GM12878 (cell line): ENCODE data around the gene RRP1B. TPM values are rescaled to one million over a fixed set of nuclear protein-coding genes. Genes with fewer than 3 reads are reported as not detected.

Experiments used
- ATAC-seq: fragments of 200-7000 bp; cut with Tn5 transposase; 3 replicates; pipeline ENCODE4 v1.9.1; 2020; ENCODE audit warnings: mild to moderate bottlenecking, moderate library complexity
- BruUV-seq: library from RNA; stranded (reverse); fragments of 400-500 nt; replicated peaks from 2 replicates; lab custom pipeline; 2021; lab: Mats Ljungman, UMichigan
- CTCF ChIA-PET: fragments of 300-600 bp; sonication (Branson Sonifier 250); formaldehyde crosslinking; extraction: SDS; loops from one replicate; lab custom pipeline; 2021; ENCODE audit warnings: inconsistent platforms; lab: Yijun Ruan, JAX
- POLR2A ChIA-PET: fragments of 350-600 bp; formaldehyde crosslinking; extraction: SDS; loops from one replicate; lab custom pipeline; 2021; ENCODE audit warnings: inconsistent platforms; lab: Charles Lee
- RAD21 ChIA-PET: fragments of 300-600 bp; sonication (Branson Sonifier 250); formaldehyde crosslinking; loops from one replicate; lab custom pipeline; 2023; ENCODE audit warnings: antibody characterized with exemption; ENCODE audit not compliant: unreplicated experiment; lab: Charles Lee
- SMC1A ChIA-PET: fragments of 300-600 bp; sonication (Branson Sonifier 250); formaldehyde crosslinking; loops from one replicate; lab custom pipeline; 2023; ENCODE audit not compliant: unreplicated experiment, uncharacterized antibody; lab: Charles Lee
- DNase-seq: peaks from one replicate; pipeline ENCODE4 v3.0.0-alpha.2; 2011; ENCODE audit warnings: low read depth, low spot score
- FAIRE-seq: peaks from 3 replicates; lab custom pipeline; 2011; peaks lifted over from hg19 to GRCh38; lab: Jason Lieb, UNC
- H2AFZ ChIP-seq: 2 replicates; pipeline ENCODE4 v1.6.0; 2011; ENCODE audit warnings: low read depth, low read length, control low read depth; ENCODE audit not compliant: control insufficient read depth
- H3K27ac ChIP-seq: 2 replicates; pipeline ENCODE4 v1.5.1; 2011; ENCODE audit warnings: control low read depth; ENCODE audit not compliant: control insufficient read depth, insufficient read depth
- H3K27me3 ChIP-seq, 2 experiments: replicated peaks in 1 of 2; 2 replicates each; pipeline versions ENCODE4 v1.6.0 to v1.6.1; 2011; ENCODE audit warnings: low read length in 1 of 2; ENCODE audit not compliant: control insufficient read depth in 2 of 2, insufficient read depth in 2 of 2
- H3K36me3 ChIP-seq, 2 experiments: 2 replicates each; pipeline ENCODE4 v1.5.1; 2011; ENCODE audit warnings: low read length in 1 of 2; ENCODE audit not compliant: control insufficient read depth in 2 of 2, insufficient read depth in 2 of 2
- H3K4me1 ChIP-seq: 2 replicates; pipeline ENCODE4 v1.6.1; 2011; ENCODE audit warnings: mild to moderate bottlenecking, low read length, moderate library complexity, mixed read lengths; ENCODE audit not compliant: control insufficient read depth, insufficient read depth
- H3K4me2 ChIP-seq: 2 replicates; pipeline ENCODE4 v1.6.0; 2011; ENCODE audit warnings: control low read depth; ENCODE audit not compliant: control insufficient read depth, insufficient read depth
- H3K4me3 ChIP-seq: fragments of 200-600 bp; sonication (generic); 2 replicates; pipeline ENCODE4 v1.5.1; 2016
- H3K79me2 ChIP-seq: 2 replicates; pipeline ENCODE4 v1.6.0; 2011; ENCODE audit warnings: low read length; ENCODE audit not compliant: control insufficient read depth, insufficient read depth
- H3K9ac ChIP-seq: 2 replicates; pipeline ENCODE4 v1.8.0; 2011; ENCODE audit warnings: low read length, control low read depth, mixed read lengths; ENCODE audit not compliant: control insufficient read depth, insufficient read depth
- H3K9me3 ChIP-seq: replicated peaks from 3 replicates; pipeline ENCODE4 v1.5.1; 2011; ENCODE audit warnings: mild to moderate bottlenecking, low read length; ENCODE audit not compliant: control insufficient read depth, insufficient read depth
- H4K20me1 ChIP-seq: 2 replicates; pipeline ENCODE4 v1.6.0; 2011; ENCODE audit not compliant: control insufficient read depth, insufficient read depth
- BCL3 ChIP-seq: IDR thresholded peaks from 2 replicates; pipeline ENCODE4 v1.6.1; 2011; ENCODE audit warnings: borderline replicate concordance, low read depth, mild to moderate bottlenecking, moderate library complexity, low read length; ENCODE audit not compliant: insufficient read depth, poor library complexity, severe bottlenecking
- IRF5 ChIP-seq: fragments of 450-650 bp; IDR thresholded peaks from 2 replicates; pipeline ENCODE4 v1.6.1; 2017; ENCODE audit warnings: borderline replicate concordance
- PBX3 ChIP-seq: IDR thresholded peaks from 2 replicates; pipeline ENCODE4 v1.6.1; 2011; ENCODE audit warnings: mild to moderate bottlenecking, low read depth, low read length, moderate library complexity; ENCODE audit not compliant: insufficient replicate concordance
- WGBS: methylation state at CpG from one replicate; pipeline ENCODE4 v1.1.6; 2016; ENCODE audit warnings: low lambda C conversion rate; ENCODE audit not compliant: insufficient replicate concordance, insufficient coverage; ENCODE audit errors: missing lambda C conversion rate; 5-methylcytosine and 5-hydroxymethylcytosine counted together
- in situ Hi-C: fragments of 300-500 bp; cut with MboI; formaldehyde crosslinking; loops from 9 replicates; pipeline ENCODE4 v1.14.3; 2018; ENCODE audit warnings: mixed read lengths
- intact Hi-C: fragments of 100-400 bp; cut with micrococcal nuclease; formaldehyde crosslinking; loops from one replicate; pipeline ENCODE4 v1.14.2; 2022; ENCODE audit not compliant: unreplicated experiment
- polyA plus RNA-seq, 11 experiments: library from polyadenylated mRNA; depleted of rRNA in 4 of 11; unstranded in 6 of 11; stranded (reverse) in 5 of 11; fragments of >200 nt; fragmentation: Nextera tagmentation in 4 of 11; fragmentation: Illumina TruSeq in 1 of 11; extraction: Ambion mirVana in 4 of 11; extraction: Trizol in 1 of 11; gene quantifications; 1 replicate in 1 of 11; 2 replicates in 10 of 11; pipeline versions ENCODE4 v1.2.1 to v1.2.3, GENCODE V29; 2011 to 2016; ENCODE audit warnings: inconsistent platforms in 2 of 11, missing spikeins in 2 of 11, low read depth in 1 of 11
- total RNA-seq, 4 experiments: library from RNA; depleted of rRNA in 3 of 4; stranded (reverse); fragments of >200 nt in 3 of 4; fragmentation: Illumina TruSeq in 1 of 4; extraction: Trizol in 1 of 4; gene quantifications; 2 replicates each; pipeline versions ENCODE4 v1.2.1 to v1.2.3, GENCODE V29; 2013 to 2021

Gene RRP1B
- total and polyA plus RNA-seq, 10 of the 15 experiments (the other 5 are each of a cell fraction or from before 2014, with no cell fraction given), result 8.1 to 57.4 (median 38.1) TPM

GRCh38 chr21:43669828-43670605 lies 10.7 kb downstream of the RRP1B start:
- POLR2A ChIA-PET, result no interaction called here

More at GRCh38 chr21:43669828-43670605, 10.7 kb downstream of the RRP1B start:
- ATAC-seq, result no peak
- no peak for DNase-seq
- Histone ChIP-seq H3K79me2 (peaks cover 25% of the 10 kb centered on the region), H3K36me3 (peaks cover 9 to 22% of the 10 kb centered on the region in 2 experiments), H3K27ac (no peak overlapping the region), H3K4me1 (peaks cover 5% of the 10 kb centered on the region), H3K9ac (no peak overlapping the region), H3K4me2 (no peak overlapping the region), H2AFZ (no peak overlapping the region), H3K4me3 (no peak overlapping the region), H4K20me1 (no peaks in the 10 kb centered on the region), H3K27me3 (no peaks in the 10 kb centered on the region), H3K9me3 (peaks cover 1% of the 10 kb centered on the region; the same call in 1 of the 3 replicates)
- ChIA-PET SMC1A (no interaction called here), CTCF (no interaction called here), RAD21 (no interaction called here)
- FAIRE-seq, result no peak
- intact Hi-C loops (loop anchor here (5.0 kb wide), 2 partner anchors 47 to 252 kb away; partner anchors contain the start of gene PDXK), in situ Hi-C loops (no loop called here)
- TF ChIP-seq PBX3, result peak; percentile 15
- TF ChIP-seq IRF5, result no peak
- peak; percentile 54 for TF ChIP-seq BCL3
- BruUV-seq, result no TSS peak
- 94% methylated on average over 20 of the region's 20 CpGs for WGBS
